Tongue (tissue), 2 donors: Measurements from ENCODE around the gene PDCD11. TPM values are rescaled to one million over a fixed set of nuclear protein-coding genes. Genes with fewer than 3 reads are reported as not detected.

Experiments used
- DNase-seq: peaks from one replicate; pipeline ENCODE4 v3.0.0-alpha.2; 2015
- total RNA-seq: library from RNA; depleted of rRNA; stranded (reverse); fragments of >200 nt; gene quantifications from one replicate; pipeline ENCODE4 v1.2.3, GENCODE V29; 2014

Gene PDCD11
- total RNA-seq, 1 donor from 2014 or later: 36.0 TPM

- peak; percentile 40 for DNase-seq
These were observed 54.8 kb downstream of the PDCD11 start for GRCh38 chr10:103451091-103451813.

GRCh38 chr10:103451831-103452505 lies 55.5 kb downstream of the PDCD11 start, which contains the start of gene CALHM2:
Gene CALHM2, minus strand, starts transcription at chr10:103452370. Its CDS starts 2,429 bp downstream, at chr10:103449941.
- peak; percentile 91 for DNase-seq

DNA sequence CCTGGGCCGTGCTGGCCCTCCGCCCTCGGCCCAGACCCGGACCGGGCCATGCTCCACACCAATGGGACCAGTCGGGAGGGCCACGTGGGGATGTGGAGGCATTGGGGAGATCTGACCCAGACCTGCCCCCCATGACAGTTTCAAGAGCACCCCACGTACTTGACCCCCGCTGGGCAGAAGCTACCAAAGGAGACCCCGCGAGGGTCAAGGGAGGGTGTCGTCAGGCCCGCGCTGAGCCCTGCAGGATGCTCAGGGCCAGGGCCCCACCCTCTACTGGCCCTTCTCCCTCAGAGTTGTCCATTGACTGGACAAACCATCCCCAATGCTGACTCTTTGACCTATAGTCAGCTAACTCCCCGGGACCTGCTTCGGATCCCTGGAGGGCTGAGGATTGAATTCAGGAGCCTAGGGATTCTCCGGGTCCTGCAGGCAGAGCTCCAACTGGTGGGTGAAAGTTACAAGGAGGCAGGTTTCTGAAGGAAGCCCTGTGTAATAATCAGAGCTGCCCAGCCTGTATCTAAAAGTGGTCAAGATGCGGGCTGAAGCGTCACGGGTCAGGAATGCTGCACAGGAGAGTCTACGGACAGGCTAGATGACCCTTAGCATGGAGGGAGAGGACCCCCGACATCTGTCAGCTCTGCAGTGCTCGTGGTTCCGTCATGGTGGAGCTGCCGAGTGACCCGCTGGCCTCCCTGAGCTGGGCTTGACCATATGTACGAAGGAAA lies 56.2 kb downstream of the PDCD11 start:
- DNase-seq: no peak

DNA sequence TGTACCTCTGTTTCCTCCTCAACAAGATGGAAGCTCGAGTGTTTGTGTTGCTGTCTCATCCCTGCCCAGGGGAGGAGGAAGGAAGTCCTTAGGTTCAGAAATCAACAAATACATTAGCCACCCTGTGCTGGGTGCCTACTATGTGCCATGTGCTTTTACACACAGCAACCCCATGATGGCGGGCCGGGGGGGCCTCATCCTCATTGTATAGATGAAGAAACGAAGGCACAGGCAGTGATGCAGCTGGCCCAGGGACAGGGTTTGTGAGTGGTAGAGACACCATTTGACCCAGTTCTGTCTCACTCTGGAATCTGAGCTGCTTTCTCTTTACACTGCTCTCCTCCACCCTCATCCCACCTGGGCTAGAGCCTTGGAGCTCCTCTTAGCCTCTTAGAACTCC lies 57.6 kb downstream of the PDCD11 start:
- no peak for DNase-seq

- no peak for DNase-seq
These were observed 58.8 kb downstream of the PDCD11 start for GRCh38 chr10:103455235-103455634.

DNA sequence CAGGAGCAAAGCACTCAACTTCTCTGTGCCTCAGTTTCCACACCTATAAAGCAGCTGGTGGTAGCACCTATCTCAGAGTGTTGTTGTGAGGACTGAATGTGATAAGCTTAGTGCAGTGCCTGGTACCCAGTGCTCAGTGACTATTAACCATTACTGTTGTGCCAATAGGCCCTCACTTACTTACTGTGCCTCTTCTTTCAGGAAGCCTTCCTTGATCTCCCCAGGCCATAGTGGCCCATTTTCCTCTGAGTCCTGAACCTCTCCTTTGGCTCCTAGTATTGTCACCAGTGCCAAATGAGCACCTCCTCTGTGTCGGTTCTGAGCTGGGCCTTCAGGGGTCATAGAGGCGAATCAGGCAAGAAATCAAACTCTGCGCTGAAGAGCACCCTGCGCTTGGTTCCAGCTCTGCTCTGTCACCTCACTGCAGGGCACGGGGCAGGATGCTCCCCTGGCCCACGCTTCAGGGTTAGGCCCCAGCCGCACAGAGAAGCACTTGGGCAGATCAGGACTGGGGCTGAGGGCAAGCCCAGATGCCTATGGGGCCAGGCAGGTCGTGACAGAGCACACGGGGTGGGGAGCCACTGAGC lies 59.7 kb downstream of the PDCD11 start:
- DNase-seq: no peak

GRCh38 chr10:103457176-103457712 lies 60.8 kb downstream of the PDCD11 start:
- DNase-seq: peak; percentile 14

DNA sequence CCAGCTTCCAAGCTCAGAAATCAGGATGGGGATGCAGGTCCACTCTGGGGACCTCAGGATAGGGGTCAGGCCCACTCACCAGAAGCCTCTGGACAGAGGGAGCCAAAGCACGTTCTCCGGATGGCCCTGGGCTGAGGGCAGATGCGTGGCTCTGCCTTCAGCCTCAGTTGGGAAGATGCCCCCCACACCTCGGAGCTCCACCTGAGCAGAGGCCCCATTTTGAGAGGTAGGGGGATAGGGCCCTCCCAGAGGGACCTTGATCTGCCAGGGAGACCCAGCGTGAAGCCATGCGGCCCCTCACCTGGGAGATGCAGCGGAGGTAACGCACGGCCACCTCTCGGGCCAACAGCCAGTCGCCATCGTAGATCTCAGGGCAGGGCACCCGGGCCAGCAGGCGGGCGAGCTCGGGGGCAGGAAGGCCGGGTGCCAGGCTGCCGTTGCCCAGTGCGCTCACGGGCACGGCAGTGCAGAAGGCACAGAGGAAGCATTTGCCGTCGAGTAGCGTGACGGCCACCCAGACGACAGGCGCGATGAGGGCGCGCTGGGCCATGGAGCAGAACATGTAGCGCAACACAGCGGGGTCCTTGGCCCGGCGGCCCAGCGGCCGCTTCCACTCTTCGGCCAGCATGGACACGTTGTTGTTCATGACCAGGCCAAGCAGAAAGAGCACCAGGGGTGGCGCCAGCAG lies 61.6 kb downstream of the PDCD11 start:
- DNase-seq: no peak

DNA sequence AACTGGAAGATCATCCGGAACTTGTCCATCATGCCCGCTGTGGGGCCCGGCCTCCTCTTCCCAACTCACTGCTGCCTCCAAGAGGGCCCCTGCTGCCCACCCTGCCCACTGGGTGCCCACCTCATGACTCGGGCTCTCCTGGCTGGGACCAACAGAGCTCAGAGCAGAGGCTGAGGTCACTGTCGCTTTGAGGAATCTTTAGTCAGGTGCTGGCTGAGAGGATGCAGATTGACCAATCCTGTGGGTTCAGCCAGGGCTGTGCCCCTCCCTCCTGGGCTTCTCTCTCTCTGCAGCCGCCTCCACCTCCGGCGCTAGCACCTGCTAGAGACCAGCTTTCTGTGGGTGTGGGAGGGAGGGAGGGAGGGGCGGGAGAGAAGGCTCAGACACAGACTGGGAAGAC lies 62.3 kb downstream of the PDCD11 start, which contains the start of gene CALHM1:
Gene CALHM1 (minus strand): TSS at position 181 of the 400 bp plus-strand sequence. CDS start 149 bp downstream, at position 32.
- peak; percentile 33 for DNase-seq

DNA sequence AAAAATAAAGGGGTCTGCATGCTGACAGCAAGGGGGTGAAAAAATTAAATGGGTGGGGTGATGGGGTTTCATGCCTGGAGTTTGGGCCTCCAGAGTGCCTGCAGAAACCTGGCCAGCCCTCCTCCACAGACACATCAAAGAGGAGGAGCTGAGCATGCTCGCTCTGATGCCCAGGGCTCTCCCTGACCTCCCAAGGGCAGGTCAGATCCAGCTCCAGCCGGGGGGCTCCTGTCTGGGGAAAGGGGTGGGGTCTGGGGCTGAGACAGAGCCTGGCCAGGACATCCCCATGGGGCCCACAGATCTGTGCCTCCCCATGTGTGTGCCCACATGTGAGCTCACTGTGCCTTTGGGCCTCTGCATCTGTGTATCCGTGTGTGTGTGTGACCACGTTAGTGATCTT lies 63.2 kb downstream of the PDCD11 start:
- DNase-seq: no peak

DNA sequence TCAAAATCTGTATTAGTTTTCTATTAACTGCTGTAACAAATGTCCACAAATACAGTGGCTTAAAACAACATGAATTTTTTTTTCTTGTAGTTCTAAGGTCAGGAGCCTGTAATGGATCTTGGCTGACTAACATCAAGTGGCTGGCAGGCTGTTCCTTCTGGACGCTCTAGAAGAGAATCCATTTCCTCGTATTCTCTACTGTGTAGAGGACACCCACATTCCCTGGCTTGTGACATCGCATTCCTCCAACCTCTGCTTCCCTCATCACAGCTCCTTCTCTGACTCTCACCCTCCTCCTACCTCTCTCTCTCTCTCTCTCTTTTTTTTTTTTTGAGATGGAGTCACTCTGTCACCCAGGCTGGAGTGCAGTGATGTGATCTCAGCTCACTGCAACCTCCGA lies 67.1 kb downstream of the PDCD11 start:
- DNase-seq: no peak

DNA sequence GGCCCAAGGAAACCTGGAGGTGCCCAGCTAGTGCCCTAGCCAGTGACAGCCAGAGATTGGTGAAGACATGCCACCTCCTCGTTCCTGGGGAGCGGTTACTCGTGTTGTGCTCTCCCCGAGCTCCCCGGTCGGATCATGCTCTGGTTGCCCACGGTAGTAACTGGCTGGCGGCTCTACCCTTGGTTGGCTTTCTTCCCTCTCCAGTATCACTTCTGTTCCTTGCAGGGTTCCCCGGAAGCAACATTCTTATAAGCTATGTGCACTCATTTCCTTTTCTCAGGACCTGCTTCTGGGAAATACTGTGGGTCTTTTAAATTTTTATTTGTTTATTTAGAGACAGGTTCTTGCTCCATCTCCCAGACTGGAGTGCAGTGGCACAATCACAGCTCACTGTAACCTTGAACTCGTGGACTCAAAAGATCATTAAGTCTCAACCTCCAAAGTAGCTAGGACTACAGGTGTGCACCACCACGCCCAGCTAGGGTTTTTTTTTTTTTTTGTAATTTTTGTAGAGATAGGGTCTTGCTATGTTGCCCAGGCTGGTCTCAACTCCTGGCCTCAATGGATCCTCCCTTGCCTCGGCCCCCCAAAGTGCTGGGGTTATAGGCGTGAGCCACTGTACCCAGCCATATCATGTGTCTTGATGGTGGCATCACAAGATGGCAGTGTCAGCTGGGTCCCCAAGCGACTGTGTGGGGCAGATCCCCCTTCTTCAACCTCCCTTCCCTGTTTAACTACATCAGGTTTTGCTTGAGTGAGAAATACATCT lies 69.2 kb downstream of the PDCD11 start:
- DNase-seq: no peak

GRCh38 chr10:103466734-103467133 lies 70.3 kb downstream of the PDCD11 start:
- DNase-seq: no peak

GRCh38 chr10:103467406-103467805 lies 71.0 kb downstream of the PDCD11 start:
- DNase-seq: no peak

DNA sequence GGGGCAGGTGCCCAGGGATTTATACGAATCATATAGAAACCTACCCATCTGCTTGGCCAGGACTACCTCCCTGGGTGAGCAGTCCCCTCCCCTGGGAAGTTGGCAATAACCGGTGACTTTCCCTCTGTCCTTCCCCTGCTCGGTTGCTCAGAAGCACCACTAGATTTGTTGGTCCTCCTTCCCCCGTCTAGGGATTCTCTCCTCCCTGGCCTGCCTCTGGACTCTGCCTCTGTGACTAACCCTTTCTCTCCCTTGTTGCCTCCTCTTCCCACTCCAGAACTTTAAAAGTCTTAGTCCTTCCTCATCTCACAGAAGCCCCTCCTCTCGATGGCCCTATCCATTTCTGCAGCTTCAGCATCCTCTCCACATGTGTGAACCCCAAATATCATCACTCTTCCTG lies 72.8 kb downstream of the PDCD11 start:
- no peak for DNase-seq

DNA sequence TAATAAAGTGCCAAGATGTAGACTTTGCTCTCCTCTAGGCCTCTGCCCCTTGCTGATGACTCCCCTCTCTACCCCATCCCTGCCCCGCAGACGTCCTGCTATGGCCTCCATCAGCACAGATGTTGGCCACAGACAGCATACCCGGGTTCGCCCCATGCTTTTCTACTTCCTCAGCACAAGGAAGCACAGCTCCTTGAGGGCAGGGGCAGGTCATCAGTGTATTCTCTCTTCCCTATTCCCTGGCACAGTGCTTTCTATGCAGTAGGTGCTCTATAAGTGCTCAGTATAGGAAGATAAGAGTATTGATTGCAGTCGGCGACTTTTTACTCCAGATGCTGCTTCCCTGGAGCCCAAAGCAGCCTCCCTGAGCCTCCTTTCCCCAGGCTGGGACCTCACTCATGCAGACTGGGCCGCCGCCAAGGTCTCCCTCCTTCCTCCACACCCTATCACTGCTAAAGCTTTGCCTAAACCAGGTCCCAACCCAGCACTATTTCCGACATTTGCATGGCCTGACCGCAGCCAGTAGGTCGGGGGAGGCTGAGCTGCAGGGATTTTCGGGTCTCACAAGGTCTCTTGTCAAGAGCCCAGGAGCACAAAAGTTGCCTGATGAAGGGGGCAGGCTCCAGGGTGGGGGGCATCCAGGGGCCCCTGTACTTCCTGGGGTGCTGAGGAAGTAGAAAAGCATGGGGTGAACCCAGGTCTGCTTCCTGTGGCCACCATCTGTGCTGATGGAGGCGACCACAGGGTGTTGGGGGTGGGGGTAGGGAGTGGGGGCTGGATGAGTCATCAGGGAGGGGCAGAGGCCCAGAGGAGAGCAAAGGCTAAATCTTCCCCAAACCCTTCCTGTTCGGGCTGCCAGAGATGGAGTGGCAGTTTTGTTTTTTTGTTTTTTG lies 74.6 kb downstream of the PDCD11 start:
- no peak for DNase-seq

DNA sequence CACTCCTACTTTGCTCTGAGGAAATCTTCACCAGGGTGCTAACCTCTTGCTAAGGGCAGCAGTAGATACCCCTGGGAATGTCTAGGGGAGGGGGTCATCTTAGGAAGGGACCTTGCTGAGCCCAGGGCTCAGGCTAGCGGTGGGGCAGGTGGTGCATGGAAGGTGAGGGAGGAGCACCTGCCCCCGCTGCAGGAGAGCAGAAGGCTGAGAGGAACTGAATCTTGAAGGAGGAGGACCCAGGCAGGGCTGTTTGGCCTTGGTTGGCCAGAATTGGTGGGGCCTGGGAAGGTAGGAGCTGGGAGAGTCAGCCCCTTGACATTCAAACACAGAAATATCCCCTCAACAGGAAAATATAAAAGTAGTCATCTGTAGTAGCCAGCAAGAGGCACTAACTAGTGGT lies 75.6 kb downstream of the PDCD11 start:
- no peak for DNase-seq

- DNase-seq: no peak
These were observed 76.8 kb downstream of the PDCD11 start for GRCh38 chr10:103473261-103473671.

GRCh38 chr10:103474077-103474476 lies 77.7 kb downstream of the PDCD11 start:
- no peak for DNase-seq

- no peak for DNase-seq
These were observed 79.0 kb downstream of the PDCD11 start for GRCh38 chr10:103475437-103475836.
